COR-L47 (cell line): Measurements from ENCODE around the gene TRPV4.
"Not testable (repeated sequence)": the region's sequence is repeated elsewhere in the genome, so short reads cannot be mapped to it uniquely, and the experiment has no call there.

Experiments used
- DNase-seq: peaks from one replicate; lab custom pipeline; 2025; lab: John Stamatoyannopoulos, UW

The TRPV4 gene

GRCh38 chr12:109833307-109834189 lies at the start of gene TRPV4:
Gene TRPV4 (minus strand): TSS chr12:109833398. CDS start chr12:109814796, 18,602 bp downstream.
- no peak for DNase-seq

GRCh38 chr12:109881752-109882151 lies 48.6 kb upstream of the TRPV4 start:
- no peak for DNase-seq

GRCh38 chr12:109880938-109881337 lies 47.7 kb upstream of the TRPV4 start:
- DNase-seq, result no peak

GRCh38 chr12:109880043-109880931 lies 47.1 kb upstream of the TRPV4 start, which contains the start of gene GLTP:
Gene GLTP (minus strand): TSS chr12:109880541. CDS start chr12:109880374, 167 bp downstream.
- peak; percentile 87 for DNase-seq

- no peak for DNase-seq
Observed at GRCh38 chr12:109879351-109880042, 46.3 kb upstream of the TRPV4 start.

- no peak for DNase-seq
Observed at GRCh38 chr12:109878749-109879148, 45.6 kb upstream of the TRPV4 start.

GRCh38 chr12:109878247-109878625 lies 45.0 kb upstream of the TRPV4 start:
- DNase-seq, result no peak

GRCh38 chr12:109877504-109878246 lies 44.5 kb upstream of the TRPV4 start:
- DNase-seq, result no peak

GRCh38 chr12:109876406-109876805 lies 43.2 kb upstream of the TRPV4 start:
- DNase-seq, result no peak

GRCh38 chr12:109875572-109876131 lies 42.5 kb upstream of the TRPV4 start:
- DNase-seq, result no peak

GRCh38 chr12:109873653-109874052 lies 40.5 kb upstream of the TRPV4 start:
- DNase-seq, result no peak

GRCh38 chr12:109871668-109872314 lies 38.6 kb upstream of the TRPV4 start:
- no peak for DNase-seq

- no peak for DNase-seq
Observed at GRCh38 chr12:109870648-109871047, 37.5 kb upstream of the TRPV4 start.

- DNase-seq, result no peak
Observed at GRCh38 chr12:109868182-109869051, 35.2 kb upstream of the TRPV4 start.

GRCh38 chr12:109864916-109865315 lies 31.7 kb upstream of the TRPV4 start:
- no peak for DNase-seq

- no peak for DNase-seq
Observed at GRCh38 chr12:109863847-109864712, 30.9 kb upstream of the TRPV4 start.

- DNase-seq, result not testable (repeated sequence)
Observed at GRCh38 chr12:109862491-109862890, 29.3 kb upstream of the TRPV4 start.

- DNase-seq, result no peak
Observed at GRCh38 chr12:109861689-109862314, 28.6 kb upstream of the TRPV4 start.
